ENCODE results near the gene KCNJ5. TPM values are rescaled to one million over a fixed set of nuclear protein-coding genes. Genes with fewer than 3 reads are reported as not detected.

The KCNJ5 gene
- total RNA-seq, 1 donor from 2014 or later = not detected

DNA sequence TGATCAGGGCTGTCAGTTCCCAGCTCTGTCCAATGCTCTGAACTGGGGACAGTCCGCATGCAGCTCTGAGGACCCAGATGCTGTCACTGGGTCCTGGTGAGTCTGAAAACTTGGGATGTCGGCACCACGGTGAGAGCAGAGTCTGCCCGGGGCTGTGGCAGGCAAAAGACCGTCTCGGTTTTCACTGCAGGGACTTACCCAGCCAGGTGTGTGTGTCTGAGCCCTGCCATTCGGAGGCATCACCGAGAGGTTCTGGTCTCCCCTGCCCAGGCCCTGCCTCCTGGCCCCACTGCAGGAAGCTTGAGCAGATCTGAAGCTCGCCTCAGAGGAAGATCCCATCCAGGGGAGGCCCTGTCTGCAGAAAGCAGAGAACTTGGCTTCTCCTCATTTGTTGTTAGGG lies 46.3 kb downstream of the KCNJ5 start:
- CTCF ChIA-PET = interaction anchor here (1.4 kb wide), 1 partner anchor 53 kb away, joined by 4 read pairs; no protein-coding TSS in a partner anchor
- DNase-seq = no peak
- intact Hi-C loops (cut with micrococcal nuclease) = no loop called here
- Mint-ChIP-seq H3K4me1 (no peaks in the 10 kb centered on the region), H3K9me3 (peaks cover 3% of the 10 kb centered on the region), H3K27me3 (peaks cover 8% of the 10 kb centered on the region), H3K27ac (no peak overlapping the region), H3K4me3 (no peak overlapping the region), H3K36me3 (ENCODE audit: low read depth) (no peaks in the 10 kb centered on the region)
- ATAC-seq (ENCODE audit: low read depth) = no peak
- POLR2A ChIA-PET = no interaction called here
- TF ChIP-seq, protein P1, sequence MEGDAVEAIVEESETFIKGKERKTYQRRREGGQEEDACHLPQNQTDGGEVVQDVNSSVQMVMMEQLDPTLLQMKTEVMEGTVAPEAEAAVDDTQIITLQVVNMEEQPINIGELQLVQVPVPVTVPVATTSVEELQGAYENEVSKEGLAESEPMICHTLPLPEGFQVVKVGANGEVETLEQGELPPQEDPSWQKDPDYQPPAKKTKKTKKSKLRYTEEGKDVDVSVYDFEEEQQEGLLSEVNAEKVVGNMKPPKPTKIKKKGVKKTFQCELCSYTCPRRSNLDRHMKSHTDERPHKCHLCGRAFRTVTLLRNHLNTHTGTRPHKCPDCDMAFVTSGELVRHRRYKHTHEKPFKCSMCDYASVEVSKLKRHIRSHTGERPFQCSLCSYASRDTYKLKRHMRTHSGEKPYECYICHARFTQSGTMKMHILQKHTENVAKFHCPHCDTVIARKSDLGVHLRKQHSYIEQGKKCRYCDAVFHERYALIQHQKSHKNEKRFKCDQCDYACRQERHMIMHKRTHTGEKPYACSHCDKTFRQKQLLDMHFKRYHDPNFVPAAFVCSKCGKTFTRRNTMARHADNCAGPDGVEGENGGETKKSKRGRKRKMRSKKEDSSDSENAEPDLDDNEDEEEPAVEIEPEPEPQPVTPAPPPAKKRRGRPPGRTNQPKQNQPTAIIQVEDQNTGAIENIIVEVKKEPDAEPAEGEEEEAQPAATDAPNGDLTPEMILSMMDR (IDR thresholded peaks at IDR 0.05) = no peak

DNA sequence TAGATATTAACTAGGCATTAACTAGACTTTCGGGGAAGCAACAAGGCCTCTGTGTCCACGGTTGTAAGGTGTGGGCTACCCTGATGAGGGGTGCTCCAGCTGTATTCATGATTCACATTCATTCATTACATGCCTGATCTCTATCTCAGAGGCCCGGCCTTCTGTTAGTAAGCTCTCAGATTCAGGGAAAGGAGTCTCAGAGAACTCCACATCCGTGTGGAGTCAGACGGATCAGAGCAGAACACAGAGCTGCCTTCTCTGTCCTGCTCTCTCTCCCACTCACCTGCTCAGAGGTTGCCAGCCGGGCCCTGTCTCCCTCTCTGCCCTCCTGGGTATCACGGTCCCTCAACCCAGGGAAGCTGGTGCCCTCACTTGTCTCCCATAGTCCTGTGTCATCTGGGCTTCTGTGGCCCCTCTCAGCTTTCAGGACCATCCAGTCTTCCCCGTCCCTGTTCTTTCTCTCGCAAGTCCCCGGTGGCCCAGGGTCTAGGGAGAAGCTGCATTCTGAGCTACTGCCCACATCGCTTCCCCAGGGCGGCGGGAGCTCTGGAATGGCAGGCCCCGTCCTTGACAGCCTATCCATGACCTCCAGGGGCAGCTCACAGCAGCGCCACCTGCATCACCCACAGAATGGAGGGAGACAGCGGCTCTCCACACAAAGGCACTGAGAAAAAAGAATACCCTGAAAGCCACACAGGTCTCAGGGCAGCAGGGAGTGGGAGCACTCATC lies 47.2 kb downstream of the KCNJ5 start:
- CTCF ChIA-PET = interaction anchor here (1.4 kb wide), 1 partner anchor 54 kb away, joined by 4 read pairs; no protein-coding TSS in a partner anchor
- TF ChIP-seq, protein P1 (IDR thresholded peaks at IDR 0.05) = no peak
- no peaks in the 10 kb centered on the region for H3K36me3 Mint-ChIP-seq (ENCODE audit: low read depth)
- H3K4me3 Mint-ChIP-seq = no peak overlapping the region
- H3K27ac Mint-ChIP-seq = no peak overlapping the region
- H3K4me1 Mint-ChIP-seq = no peaks in the 10 kb centered on the region
- ATAC-seq (ENCODE audit: low read depth) (no peak), DNase-seq (no peak)
- intact Hi-C loops (cut with micrococcal nuclease) = no loop called here
- peaks cover 3% of the 10 kb centered on the region for H3K9me3 Mint-ChIP-seq
- H3K27me3 Mint-ChIP-seq = peaks cover 12% of the 10 kb centered on the region
- POLR2A ChIA-PET = no interaction called here

DNA sequence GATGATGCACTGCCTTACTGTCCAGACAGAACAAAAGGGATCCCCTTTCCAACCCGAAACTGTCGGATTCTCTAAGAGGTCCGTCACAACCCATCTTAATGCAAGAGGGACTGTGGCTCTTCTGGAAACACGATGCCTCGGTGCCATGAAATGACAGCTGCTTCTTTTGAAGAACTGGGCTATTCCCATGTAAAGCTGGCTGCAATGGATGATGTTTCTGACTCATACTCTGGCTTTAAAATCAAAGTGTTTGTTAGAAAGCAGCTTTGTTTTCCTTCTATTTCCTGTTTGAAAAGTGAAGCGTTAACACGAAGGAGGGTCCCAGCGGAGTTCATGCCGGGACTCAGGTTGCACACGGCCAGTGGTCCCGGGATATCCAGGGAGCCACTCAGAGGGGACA lies 48.4 kb downstream of the KCNJ5 start:
- H3K4me1 Mint-ChIP-seq = no peaks in the 10 kb centered on the region
- ChIA-PET CTCF (interaction anchor here (1.4 kb wide), 1 partner anchor 17 kb away, joined by 5 read pairs; no protein-coding TSS in a partner anchor), POLR2A (no interaction called here)
- no peak for DNase-seq
- intact Hi-C loops (cut with micrococcal nuclease) = no loop called here
- TF ChIP-seq, protein P1 (IDR thresholded peaks at IDR 0.05) = no peak
- H3K4me3 Mint-ChIP-seq = no peak overlapping the region
- no peaks in the 10 kb centered on the region for H3K9me3 Mint-ChIP-seq
- H3K27ac Mint-ChIP-seq = no peak overlapping the region
- no peak for ATAC-seq (ENCODE audit: low read depth)
- H3K27me3 Mint-ChIP-seq = peaks cover 21% of the 10 kb centered on the region
- no peaks in the 10 kb centered on the region for H3K36me3 Mint-ChIP-seq (ENCODE audit: low read depth)

DNA sequence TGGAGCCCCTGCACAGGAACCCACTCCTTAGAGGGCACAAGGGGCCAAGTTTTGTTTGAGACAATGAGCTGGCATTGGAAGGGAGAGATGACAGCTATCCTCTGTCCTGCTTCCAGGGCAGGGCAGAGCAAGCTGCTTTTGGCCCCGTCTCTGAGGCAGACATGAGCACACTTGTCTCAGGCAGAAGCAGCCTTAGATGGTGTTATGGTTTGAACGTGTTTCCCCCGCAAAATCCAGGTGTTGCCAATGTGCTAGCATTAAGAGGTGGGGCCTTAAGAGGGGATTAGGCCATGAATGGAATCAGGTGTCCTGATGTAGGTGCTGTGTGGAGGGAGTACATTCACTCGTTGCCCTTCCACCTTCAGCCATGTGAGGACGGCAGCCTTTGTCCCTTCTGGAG lies 49.0 kb downstream of the KCNJ5 start:
- ChIA-PET POLR2A (no interaction called here), CTCF (interaction anchor here (1.4 kb wide), 1 partner anchor 16 kb away, joined by 5 read pairs; no protein-coding TSS in a partner anchor)
- TF ChIP-seq, protein P1 (IDR thresholded peaks at IDR 0.05) = no peak
- no peaks in the 10 kb centered on the region for H3K4me1 Mint-ChIP-seq
- H3K36me3 Mint-ChIP-seq (ENCODE audit: low read depth) = no peaks in the 10 kb centered on the region
- DNase-seq (no peak), ATAC-seq (ENCODE audit: low read depth) (no peak)
- peaks cover 25% of the 10 kb centered on the region for H3K27me3 Mint-ChIP-seq
- no peak overlapping the region for H3K4me3 Mint-ChIP-seq
- H3K9me3 Mint-ChIP-seq = no peaks in the 10 kb centered on the region
- intact Hi-C loops (cut with micrococcal nuclease) = no loop called here
- no peak overlapping the region for H3K27ac Mint-ChIP-seq

DNA sequence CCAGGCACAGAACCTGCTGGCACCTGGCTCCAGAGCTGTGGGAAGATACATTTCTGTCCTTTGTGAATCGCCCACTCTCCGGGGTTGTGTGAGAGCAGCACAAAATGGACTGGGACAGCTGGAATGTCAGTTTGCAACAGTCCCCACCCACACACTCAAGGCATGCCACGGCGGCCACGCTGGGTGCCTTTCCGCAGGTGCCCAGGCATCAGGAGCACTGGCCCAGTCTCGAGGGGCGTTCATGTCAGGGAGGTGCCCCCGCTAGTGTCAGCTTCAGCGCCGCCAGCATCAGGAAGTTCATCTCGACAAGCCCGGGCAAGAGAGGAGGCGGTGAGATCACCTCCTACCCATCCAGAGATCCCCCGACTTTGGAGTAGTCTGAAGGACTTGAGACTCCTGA lies 49.4 kb downstream of the KCNJ5 start:
- Mint-ChIP-seq H3K4me3 (no peak overlapping the region), H3K27ac (no peak overlapping the region), H3K9me3 (no peaks in the 10 kb centered on the region), H3K27me3 (peaks cover 29% of the 10 kb centered on the region), H3K4me1 (no peaks in the 10 kb centered on the region), H3K36me3 (ENCODE audit: low read depth) (no peaks in the 10 kb centered on the region)
- CTCF ChIA-PET = interaction anchor here (1.4 kb wide), 1 partner anchor 16 kb away, joined by 5 read pairs; no protein-coding TSS in a partner anchor
- TF ChIP-seq, protein P1 (IDR thresholded peaks at IDR 0.05) = no peak
- no peak for ATAC-seq (ENCODE audit: low read depth)
- POLR2A ChIA-PET = no interaction called here
- no peak for DNase-seq
- intact Hi-C loops (cut with micrococcal nuclease) = no loop called here
